ENCODE results near the gene KIF26A. TPM values are rescaled to one million over a fixed set of nuclear protein-coding genes. Genes with fewer than 3 reads are reported as not detected.

KIF26A gene
- polyA plus RNA-seq, 1 of the 3 experiments (the other 2 are of a cell fraction), result 1.7 TPM

DNA sequence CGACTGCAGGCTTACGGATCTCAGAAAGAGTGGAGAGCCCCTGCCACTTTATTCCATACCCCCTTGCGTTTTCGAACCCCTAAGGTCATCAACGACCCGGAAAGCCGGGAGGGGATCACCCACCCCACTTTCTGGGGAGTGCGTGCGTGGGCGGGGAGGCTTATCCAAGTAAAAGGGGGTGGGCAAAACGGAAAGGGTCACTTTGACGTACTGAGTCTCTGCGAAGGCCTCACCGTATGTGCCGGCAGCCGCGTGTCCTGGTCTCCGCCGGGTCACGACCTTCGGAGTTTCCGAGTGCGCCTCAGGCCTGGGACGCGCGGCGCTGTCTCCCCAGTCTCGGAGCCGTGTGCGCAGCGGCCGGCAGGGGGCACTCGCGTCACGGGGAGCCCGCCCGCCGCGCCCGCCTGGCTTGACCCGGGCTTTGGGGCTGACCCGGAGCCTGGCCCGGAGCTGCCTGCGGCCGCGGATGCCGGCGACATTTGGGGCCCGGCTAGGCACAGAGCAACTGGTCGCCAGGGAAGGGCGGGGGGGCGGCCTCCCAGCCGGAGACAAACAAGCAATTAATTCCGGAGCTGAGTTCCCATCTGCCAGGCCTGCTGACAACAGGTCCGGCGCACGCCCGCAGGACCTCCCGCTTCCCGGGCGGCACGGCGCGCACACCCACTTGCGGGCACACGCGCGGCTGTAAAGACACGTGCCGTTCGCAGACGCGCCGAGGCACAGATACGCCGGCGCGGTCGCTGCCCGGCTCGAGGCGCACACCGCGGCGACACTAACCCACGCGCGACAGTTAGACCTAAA is 890 bp upstream of the KIF26A start:
- Histone ChIP-seq H3K4me3 (ENCODE audit: low read depth in 2 of 2, low read length in 1 of 2) (peak overlapping the region; percentile 51 to 70), H3K79me2 (ENCODE audit: insufficient read depth) (no peaks in the 10 kb centered on the region), H3K27me3 (ENCODE audit: insufficient read depth) (peaks cover 17% of the 10 kb centered on the region), H3K4me2 (peak overlapping the region; percentile 90), H3K27ac (ENCODE audit: low read depth in 2 of 2, low read length in 1 of 2) (peak overlapping the region in 1 of 2 experiments; percentile 90; a peak in 2 of 4 replicates), H4K20me1 (ENCODE audit: insufficient read depth) (no peaks in the 10 kb centered on the region), H3K36me3 (replicated peaks in 1 of 2; ENCODE audit: control insufficient read depth in 1 of 2, insufficient read depth in 2 of 2, low read length in 1 of 2) (no peaks in the 10 kb centered on the region), H3K9me3 (no peaks in the 10 kb centered on the region), H3K9me2 (no peaks in the 10 kb centered on the region), H3K9ac (no peak overlapping the region), H3K4me1 (ENCODE audit: control insufficient read depth in 1 of 2, insufficient read depth in 2 of 2, low read depth in 1 of 2, low read length in 1 of 2) (peaks cover 0 to 56% of the 10 kb centered on the region in 2 experiments; a peak in 1 of 4 replicates), H2AFZ (ENCODE audit: low read depth) (peak overlapping the region; percentile 70; the same call in 1 of the 2 replicates), H3F3A (replicated peaks; ENCODE audit: insufficient read depth) (no peaks in the 10 kb centered on the region)
- ChIA-PET CTCF (interaction anchor here (0.6 to 1.9 kb wide), 66 partner anchors 9 to 587 kb away, joined by 3 to 74 read pairs (median 4); no protein-coding TSS in a partner anchor), POLR2A (interaction anchor here (0.6 to 1.2 kb wide), 5 partner anchors 85 to 427 kb away, joined by 3 to 4 read pairs (median 3); no protein-coding TSS in a partner anchor)
- DNase-seq, result peak; percentile 92
- WGBS (ENCODE audit: low lambda C conversion rate), result 0% methylated on average over 26 of the region's 88 CpGs
- TF ChIP-seq, protein P1, sequence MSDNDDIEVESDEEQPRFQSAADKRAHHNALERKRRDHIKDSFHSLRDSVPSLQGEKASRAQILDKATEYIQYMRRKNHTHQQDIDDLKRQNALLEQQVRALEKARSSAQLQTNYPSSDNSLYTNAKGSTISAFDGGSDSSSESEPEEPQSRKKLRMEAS (IDR thresholded peaks at IDR 0.05; ENCODE audit: low read depth), result no peak
- no peak for TF ChIP-seq GATA2 (CRISPR knock-in tag; IDR thresholded peaks at IDR 0.05)
- TF ChIP-seq, protein P2, sequence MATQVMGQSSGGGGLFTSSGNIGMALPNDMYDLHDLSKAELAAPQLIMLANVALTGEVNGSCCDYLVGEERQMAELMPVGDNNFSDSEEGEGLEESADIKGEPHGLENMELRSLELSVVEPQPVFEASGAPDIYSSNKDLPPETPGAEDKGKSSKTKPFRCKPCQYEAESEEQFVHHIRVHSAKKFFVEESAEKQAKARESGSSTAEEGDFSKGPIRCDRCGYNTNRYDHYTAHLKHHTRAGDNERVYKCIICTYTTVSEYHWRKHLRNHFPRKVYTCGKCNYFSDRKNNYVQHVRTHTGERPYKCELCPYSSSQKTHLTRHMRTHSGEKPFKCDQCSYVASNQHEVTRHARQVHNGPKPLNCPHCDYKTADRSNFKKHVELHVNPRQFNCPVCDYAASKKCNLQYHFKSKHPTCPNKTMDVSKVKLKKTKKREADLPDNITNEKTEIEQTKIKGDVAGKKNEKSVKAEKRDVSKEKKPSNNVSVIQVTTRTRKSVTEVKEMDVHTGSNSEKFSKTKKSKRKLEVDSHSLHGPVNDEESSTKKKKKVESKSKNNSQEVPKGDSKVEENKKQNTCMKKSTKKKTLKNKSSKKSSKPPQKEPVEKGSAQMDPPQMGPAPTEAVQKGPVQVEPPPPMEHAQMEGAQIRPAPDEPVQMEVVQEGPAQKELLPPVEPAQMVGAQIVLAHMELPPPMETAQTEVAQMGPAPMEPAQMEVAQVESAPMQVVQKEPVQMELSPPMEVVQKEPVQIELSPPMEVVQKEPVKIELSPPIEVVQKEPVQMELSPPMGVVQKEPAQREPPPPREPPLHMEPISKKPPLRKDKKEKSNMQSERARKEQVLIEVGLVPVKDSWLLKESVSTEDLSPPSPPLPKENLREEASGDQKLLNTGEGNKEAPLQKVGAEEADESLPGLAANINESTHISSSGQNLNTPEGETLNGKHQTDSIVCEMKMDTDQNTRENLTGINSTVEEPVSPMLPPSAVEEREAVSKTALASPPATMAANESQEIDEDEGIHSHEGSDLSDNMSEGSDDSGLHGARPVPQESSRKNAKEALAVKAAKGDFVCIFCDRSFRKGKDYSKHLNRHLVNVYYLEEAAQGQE (IDR thresholded peaks at IDR 0.05; ENCODE audit: low read depth, low read length), result no peak
- TF ChIP-seq ELF1 (IDR thresholded peaks at IDR 0.05), result no peak
- no peak for TF ChIP-seq RFX5 (IDR thresholded peaks at IDR 0.05; ENCODE audit: low read length)
- TF ChIP-seq SMC3 (IDR thresholded peaks at IDR 0.05; ENCODE audit: low read depth, low read length), result peak; percentile 93
- no peak for TF ChIP-seq TCF12 (IDR thresholded peaks at IDR 0.05)
- TF ChIP-seq NRF1 (IDR thresholded peaks at IDR 0.05; ENCODE audit: low read depth, low read length), result 0 out of 2 replicates have a peak, but pooled peaks have one; percentile 19
- TF ChIP-seq TEAD4 (IDR thresholded peaks at IDR 0.05; ENCODE audit: borderline replicate concordance, insufficient read depth), result no peak
- no peak for TF ChIP-seq GABPA (IDR thresholded peaks at IDR 0.05; ENCODE audit: low read depth)
- TF ChIP-seq POLR2AphosphoS5 (IDR thresholded peaks at IDR 0.05; ENCODE audit: low read depth, low read length), result no peak
- TF ChIP-seq, protein P3, sequence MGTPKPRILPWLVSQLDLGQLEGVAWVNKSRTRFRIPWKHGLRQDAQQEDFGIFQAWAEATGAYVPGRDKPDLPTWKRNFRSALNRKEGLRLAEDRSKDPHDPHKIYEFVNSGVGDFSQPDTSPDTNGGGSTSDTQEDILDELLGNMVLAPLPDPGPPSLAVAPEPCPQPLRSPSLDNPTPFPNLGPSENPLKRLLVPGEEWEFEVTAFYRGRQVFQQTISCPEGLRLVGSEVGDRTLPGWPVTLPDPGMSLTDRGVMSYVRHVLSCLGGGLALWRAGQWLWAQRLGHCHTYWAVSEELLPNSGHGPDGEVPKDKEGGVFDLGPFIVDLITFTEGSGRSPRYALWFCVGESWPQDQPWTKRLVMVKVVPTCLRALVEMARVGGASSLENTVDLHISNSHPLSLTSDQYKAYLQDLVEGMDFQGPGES (IDR thresholded peaks at IDR 0.05; ENCODE audit: low read depth, low read length), result no peak
- peak; percentile 76 for TF ChIP-seq MXI1 (IDR thresholded peaks at IDR 0.05; ENCODE audit: low read depth, low read length)
- TF ChIP-seq TAF1 (IDR thresholded peaks at IDR 0.05; ENCODE audit: borderline replicate concordance, low read depth, low read length), result no peak
- TF ChIP-seq, protein P4, sequence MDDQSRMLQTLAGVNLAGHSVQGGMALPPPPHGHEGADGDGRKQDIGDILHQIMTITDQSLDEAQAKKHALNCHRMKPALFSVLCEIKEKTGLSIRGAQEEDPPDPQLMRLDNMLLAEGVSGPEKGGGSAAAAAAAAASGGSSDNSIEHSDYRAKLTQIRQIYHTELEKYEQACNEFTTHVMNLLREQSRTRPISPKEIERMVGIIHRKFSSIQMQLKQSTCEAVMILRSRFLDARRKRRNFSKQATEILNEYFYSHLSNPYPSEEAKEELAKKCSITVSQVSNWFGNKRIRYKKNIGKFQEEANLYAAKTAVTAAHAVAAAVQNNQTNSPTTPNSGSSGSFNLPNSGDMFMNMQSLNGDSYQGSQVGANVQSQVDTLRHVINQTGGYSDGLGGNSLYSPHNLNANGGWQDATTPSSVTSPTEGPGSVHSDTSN (IDR thresholded peaks at IDR 0.05), result no peak
- no peak for TF ChIP-seq JUND (IDR thresholded peaks at IDR 0.05)
- TF ChIP-seq FOXJ3 (CRISPR knock-in tag; IDR thresholded peaks at IDR 0.05), result 0 out of 2 replicates have a peak, but pooled peaks have one; percentile 67
- TF ChIP-seq SIN3A (IDR thresholded peaks at IDR 0.05; ENCODE audit: borderline replicate concordance, low read depth, low read length), result no peak
- TF ChIP-seq, protein P5, sequence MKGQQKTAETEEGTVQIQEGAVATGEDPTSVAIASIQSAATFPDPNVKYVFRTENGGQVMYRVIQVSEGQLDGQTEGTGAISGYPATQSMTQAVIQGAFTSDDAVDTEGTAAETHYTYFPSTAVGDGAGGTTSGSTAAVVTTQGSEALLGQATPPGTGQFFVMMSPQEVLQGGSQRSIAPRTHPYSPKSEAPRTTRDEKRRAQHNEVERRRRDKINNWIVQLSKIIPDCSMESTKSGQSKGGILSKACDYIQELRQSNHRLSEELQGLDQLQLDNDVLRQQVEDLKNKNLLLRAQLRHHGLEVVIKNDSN (IDR thresholded peaks at IDR 0.05; ENCODE audit: borderline replicate concordance, low read depth), result no peak
- TF ChIP-seq, protein P6, sequence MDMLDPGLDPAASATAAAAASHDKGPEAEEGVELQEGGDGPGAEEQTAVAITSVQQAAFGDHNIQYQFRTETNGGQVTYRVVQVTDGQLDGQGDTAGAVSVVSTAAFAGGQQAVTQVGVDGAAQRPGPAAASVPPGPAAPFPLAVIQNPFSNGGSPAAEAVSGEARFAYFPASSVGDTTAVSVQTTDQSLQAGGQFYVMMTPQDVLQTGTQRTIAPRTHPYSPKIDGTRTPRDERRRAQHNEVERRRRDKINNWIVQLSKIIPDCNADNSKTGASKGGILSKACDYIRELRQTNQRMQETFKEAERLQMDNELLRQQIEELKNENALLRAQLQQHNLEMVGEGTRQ (IDR thresholded peaks at IDR 0.05; ENCODE audit: borderline replicate concordance, low read depth, low read length), result no peak
- no peak for TF ChIP-seq FOXM1 (IDR thresholded peaks at IDR 0.05; ENCODE audit: low read depth)
- TF ChIP-seq YY1 (IDR thresholded peaks at IDR 0.05; ENCODE audit: low read depth), result no peak
- TF ChIP-seq, protein P7, sequence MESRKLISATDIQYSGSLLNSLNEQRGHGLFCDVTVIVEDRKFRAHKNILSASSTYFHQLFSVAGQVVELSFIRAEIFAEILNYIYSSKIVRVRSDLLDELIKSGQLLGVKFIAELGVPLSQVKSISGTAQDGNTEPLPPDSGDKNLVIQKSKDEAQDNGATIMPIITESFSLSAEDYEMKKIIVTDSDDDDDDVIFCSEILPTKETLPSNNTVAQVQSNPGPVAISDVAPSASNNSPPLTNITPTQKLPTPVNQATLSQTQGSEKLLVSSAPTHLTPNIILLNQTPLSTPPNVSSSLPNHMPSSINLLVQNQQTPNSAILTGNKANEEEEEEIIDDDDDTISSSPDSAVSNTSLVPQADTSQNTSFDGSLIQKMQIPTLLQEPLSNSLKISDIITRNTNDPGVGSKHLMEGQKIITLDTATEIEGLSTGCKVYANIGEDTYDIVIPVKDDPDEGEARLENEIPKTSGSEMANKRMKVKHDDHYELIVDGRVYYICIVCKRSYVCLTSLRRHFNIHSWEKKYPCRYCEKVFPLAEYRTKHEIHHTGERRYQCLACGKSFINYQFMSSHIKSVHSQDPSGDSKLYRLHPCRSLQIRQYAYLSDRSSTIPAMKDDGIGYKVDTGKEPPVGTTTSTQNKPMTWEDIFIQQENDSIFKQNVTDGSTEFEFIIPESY (IDR thresholded peaks at IDR 0.05; ENCODE audit: borderline replicate concordance, low read depth), result no peak

Measured in SK-N-SH (cell line).